Fibroblast of lung (primary cell): ENCODE data around the gene IFNGR1. TPM values are rescaled to one million over a fixed set of nuclear protein-coding genes. Genes with fewer than 3 reads are reported as not detected.
"Not testable (repeated sequence)": the region's sequence is repeated elsewhere in the genome, so short reads cannot be mapped to it uniquely, and the experiment has no call there.

Experiments
- DNase-seq, 2 donors: peaks; one replicate each; pipeline versions ENCODE4 v3.0.0 to v3.0.0-alpha.2; 2010; ENCODE audit warnings: low read depth in 2 of 2
- H2AFZ ChIP-seq: 2 replicates; pipeline ENCODE4 v1.5.1; 2012; ENCODE audit warnings: low read length, control low read depth, inconsistent platforms
- H3K27ac ChIP-seq: 2 replicates; pipeline ENCODE4 v1.5.1; 2011; ENCODE audit warnings: low read length, control low read depth; ENCODE audit not compliant: insufficient read depth
- H3K27me3 ChIP-seq: 2 replicates; pipeline ENCODE4 v1.5.1; 2011; ENCODE audit warnings: mild to moderate bottlenecking, low read length; ENCODE audit not compliant: control insufficient read depth, insufficient read depth
- H3K36me3 ChIP-seq: 2 replicates; pipeline ENCODE4 v1.5.1; 2011; ENCODE audit warnings: low read length; ENCODE audit not compliant: control insufficient read depth, insufficient read depth
- H3K4me1 ChIP-seq: 2 replicates; pipeline ENCODE4 v1.5.1; 2011; ENCODE audit warnings: low read length; ENCODE audit not compliant: control insufficient read depth, insufficient read depth; ENCODE audit errors: extremely low read depth
- H3K4me2 ChIP-seq: 2 replicates; pipeline ENCODE4 v1.5.1; 2011; ENCODE audit warnings: low read length, control low read depth; ENCODE audit not compliant: insufficient read depth; ENCODE audit errors: extremely low read depth
- H3K4me3 ChIP-seq, 4 experiments: fragments of 200-600 bp in 1 of 4; sonication (generic) in 1 of 4; replicated peaks in 1 of 4; 2 replicates each; pipeline ENCODE4 v1.5.1; 2011 to 2016; ENCODE audit warnings: low read length in 4 of 4, low read depth in 3 of 4, mild to moderate bottlenecking in 3 of 4, control low read depth in 2 of 4, inconsistent platforms in 1 of 4, mixed read lengths in 1 of 4; ENCODE audit not compliant: insufficient read depth in 1 of 4; ENCODE audit errors: control extremely low read depth in 1 of 4
- H3K79me2 ChIP-seq: 2 replicates; pipeline ENCODE4 v1.5.1; 2012; ENCODE audit warnings: mild to moderate bottlenecking, low read length, inconsistent platforms; ENCODE audit not compliant: control insufficient read depth, insufficient read depth
- H3K9ac ChIP-seq: 2 replicates; pipeline ENCODE4 v1.5.1; 2011; ENCODE audit warnings: mild to moderate bottlenecking, low read length, control low read depth; ENCODE audit not compliant: insufficient read depth
- H3K9me3 ChIP-seq: 2 replicates; pipeline ENCODE4 v1.5.1; 2012; ENCODE audit warnings: low read depth, low read length; ENCODE audit not compliant: control insufficient read depth, insufficient read depth
- H4K20me1 ChIP-seq: 2 replicates; pipeline ENCODE4 v1.5.1; 2011; ENCODE audit warnings: low read length; ENCODE audit not compliant: control insufficient read depth, insufficient read depth; ENCODE audit errors: extremely low read depth
- EZH2 ChIP-seq: IDR thresholded peaks from 2 replicates; pipeline ENCODE4 v1.5.1; 2012; ENCODE audit warnings: low read length, control low read depth, mild to moderate bottlenecking; ENCODE audit errors: missing control alignments
- polyA plus RNA-seq, 2 donors: library from polyadenylated mRNA; depleted of rRNA in 1 of 2; stranded (reverse) in 1 of 2; unstranded in 1 of 2; fragments of >200 nt; gene quantifications; 2 replicates each; pipeline ENCODE4 v1.2.1, GENCODE V29; 2011 to 2012; ENCODE audit warnings: missing spikeins in 1 of 2
- total RNA-seq: library from RNA; depleted of rRNA; stranded (reverse); fragments of >200 nt; gene quantifications from 2 replicates; pipeline ENCODE4 v1.2.1, GENCODE V29; 2014
- TF ChIP-seq, protein P1 (sequence below), 2 donors: IDR thresholded peaks in 1 of 2; conservative IDR thresholded peaks in 1 of 2; 1 replicate in 1 of 2; 2 replicates in 1 of 2; pipeline ENCODE4 v1.5.1; 2011 to 2012; ENCODE audit warnings: low read length in 2 of 2, control low read depth in 1 of 2, inconsistent platforms in 1 of 2, low read depth in 1 of 2, mild to moderate bottlenecking in 1 of 2

The IFNGR1 gene
- total and polyA plus RNA-seq, 2 donors (not counting 1 experiment from before 2014, with no cell fraction given), result 55.9 to 123 TPM

DNA sequence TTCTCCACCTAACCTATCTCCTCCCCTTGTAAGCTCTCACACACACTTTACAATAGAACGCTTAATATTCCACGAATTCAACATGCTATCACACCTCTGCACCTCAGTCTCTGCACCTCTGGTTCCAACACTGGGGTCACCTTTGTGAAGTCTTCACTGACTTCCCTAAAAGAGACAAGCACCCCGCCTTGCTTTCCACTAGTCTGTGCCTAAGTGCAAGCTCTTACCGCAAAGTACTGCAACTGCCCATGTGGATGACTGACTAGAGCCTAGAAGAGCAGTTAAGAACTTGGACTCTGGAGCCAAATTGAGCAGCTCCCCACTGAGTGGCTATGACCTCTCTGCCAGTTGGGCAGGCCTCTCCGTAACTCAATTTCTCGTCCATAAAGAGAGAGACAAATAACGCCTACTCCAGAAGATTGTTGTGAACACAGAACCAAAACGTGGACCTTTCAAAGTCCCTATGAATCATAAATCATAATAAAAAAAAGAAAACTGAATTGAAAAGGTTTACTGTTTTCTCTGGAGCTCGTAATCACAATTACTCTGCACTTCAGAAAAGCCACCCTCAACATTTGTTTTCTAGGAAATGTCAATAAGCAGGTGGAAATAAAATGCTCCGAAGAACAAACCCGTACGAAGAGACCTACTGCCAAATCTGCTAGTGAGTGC, 1.2 kb downstream of the IFNGR1 start:
- H3K4me2 ChIP-seq, result peak overlapping the region; percentile 85
- H3K27me3 ChIP-seq, result no peaks in the 10 kb centered on the region
- no peaks in the 10 kb centered on the region for H3K36me3 ChIP-seq
- peak overlapping the region; percentile 92 for H3K27ac ChIP-seq
- peaks cover 7% of the 10 kb centered on the region for H3K4me1 ChIP-seq
- H2AFZ ChIP-seq, result no peak overlapping the region
- no peaks in the 10 kb centered on the region for H4K20me1 ChIP-seq
- H3K4me3 ChIP-seq, result peak overlapping the region; percentile 76 to 100 (median 80)
- peaks cover 56% of the 10 kb centered on the region for H3K79me2 ChIP-seq
- DNase-seq, result peak; percentile 29 to 48
- peak overlapping the region; percentile 96 for H3K9ac ChIP-seq
- TF ChIP-seq, protein P1, sequence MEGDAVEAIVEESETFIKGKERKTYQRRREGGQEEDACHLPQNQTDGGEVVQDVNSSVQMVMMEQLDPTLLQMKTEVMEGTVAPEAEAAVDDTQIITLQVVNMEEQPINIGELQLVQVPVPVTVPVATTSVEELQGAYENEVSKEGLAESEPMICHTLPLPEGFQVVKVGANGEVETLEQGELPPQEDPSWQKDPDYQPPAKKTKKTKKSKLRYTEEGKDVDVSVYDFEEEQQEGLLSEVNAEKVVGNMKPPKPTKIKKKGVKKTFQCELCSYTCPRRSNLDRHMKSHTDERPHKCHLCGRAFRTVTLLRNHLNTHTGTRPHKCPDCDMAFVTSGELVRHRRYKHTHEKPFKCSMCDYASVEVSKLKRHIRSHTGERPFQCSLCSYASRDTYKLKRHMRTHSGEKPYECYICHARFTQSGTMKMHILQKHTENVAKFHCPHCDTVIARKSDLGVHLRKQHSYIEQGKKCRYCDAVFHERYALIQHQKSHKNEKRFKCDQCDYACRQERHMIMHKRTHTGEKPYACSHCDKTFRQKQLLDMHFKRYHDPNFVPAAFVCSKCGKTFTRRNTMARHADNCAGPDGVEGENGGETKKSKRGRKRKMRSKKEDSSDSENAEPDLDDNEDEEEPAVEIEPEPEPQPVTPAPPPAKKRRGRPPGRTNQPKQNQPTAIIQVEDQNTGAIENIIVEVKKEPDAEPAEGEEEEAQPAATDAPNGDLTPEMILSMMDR (conservative IDR thresholded peaks at IDR 0.05 in 1 of 2, IDR thresholded peaks at IDR 0.05 in 1 of 2; ENCODE audit: low read depth in 1 of 2, low read length in 2 of 2), result no peak
- no peaks in the 10 kb centered on the region for H3K9me3 ChIP-seq

DNA sequence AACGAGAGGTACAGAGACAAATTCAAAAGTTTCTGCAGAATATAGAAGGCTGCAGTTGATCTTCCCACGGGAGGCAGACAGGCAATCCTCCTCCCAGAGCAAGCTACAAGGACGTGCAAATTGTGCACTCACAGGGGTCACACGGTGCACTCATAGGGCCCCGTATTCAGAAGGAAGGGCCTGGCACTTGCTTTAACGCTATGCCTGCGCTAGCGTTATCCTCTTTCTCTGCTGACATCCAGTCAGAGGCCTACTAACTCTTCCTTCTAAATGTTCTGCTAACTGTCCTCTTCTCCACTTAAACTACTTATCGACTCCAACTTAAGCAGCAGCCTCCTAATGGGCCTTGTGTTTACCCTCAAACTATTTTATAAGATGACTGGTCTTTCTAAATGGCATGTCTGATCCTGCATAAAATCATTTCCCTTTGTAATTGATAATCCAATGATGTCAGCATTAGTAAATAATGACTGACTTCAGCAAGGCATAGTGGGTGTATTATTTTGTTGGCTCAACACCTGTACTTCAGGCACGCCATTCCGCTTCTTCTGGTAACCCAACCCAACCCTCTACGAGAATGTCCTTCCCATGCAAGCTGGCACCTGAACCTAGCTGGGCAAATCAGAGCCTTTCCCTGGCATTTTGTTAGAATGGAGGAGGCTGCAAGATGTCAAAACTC, 2.2 kb downstream of the IFNGR1 start:
- H3K9ac ChIP-seq, result no peak overlapping the region
- peaks cover 7% of the 10 kb centered on the region for H3K4me1 ChIP-seq
- no peak for DNase-seq
- H3K4me3 ChIP-seq, result peak overlapping the region in 3 of 4 experiments; percentile 18 to 100 (median 83)
- no peaks in the 10 kb centered on the region for H3K9me3 ChIP-seq
- H3K36me3 ChIP-seq, result no peaks in the 10 kb centered on the region
- H3K27ac ChIP-seq, result no peak overlapping the region
- TF ChIP-seq EZH2, result no peak
- TF ChIP-seq, protein P1 (conservative IDR thresholded peaks at IDR 0.05 in 1 of 2, IDR thresholded peaks at IDR 0.05 in 1 of 2; ENCODE audit: low read depth in 1 of 2, low read length in 2 of 2), result no peak
- H4K20me1 ChIP-seq, result peaks cover 2% of the 10 kb centered on the region
- H2AFZ ChIP-seq, result no peak overlapping the region
- peaks cover 65% of the 10 kb centered on the region for H3K79me2 ChIP-seq
- peak overlapping the region; percentile 85 for H3K4me2 ChIP-seq
- no peaks in the 10 kb centered on the region for H3K27me3 ChIP-seq

DNA sequence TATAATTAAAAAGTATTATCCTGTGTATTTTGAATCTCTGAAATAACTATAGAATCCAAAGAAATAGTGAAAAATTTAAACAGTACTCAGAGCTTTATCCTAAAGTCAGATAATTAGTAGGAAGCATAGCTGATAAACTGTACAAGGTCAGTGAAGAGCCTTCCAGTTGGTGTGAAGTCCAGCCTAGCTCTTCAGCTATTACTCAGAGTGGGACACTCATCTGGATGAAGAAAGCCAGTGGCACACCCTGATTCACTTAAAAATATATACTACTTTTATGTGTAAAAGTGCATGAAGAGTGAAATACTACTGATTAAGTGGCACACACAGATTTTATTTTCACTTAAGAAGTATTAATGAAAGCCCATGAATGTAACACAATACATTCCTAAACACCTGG, 3.1 kb downstream of the IFNGR1 start:
- no peak overlapping the region for H2AFZ ChIP-seq
- H3K4me1 ChIP-seq, result peaks cover 7% of the 10 kb centered on the region
- no peak overlapping the region for H3K27ac ChIP-seq
- no peak overlapping the region for H3K4me2 ChIP-seq
- H3K27me3 ChIP-seq, result no peaks in the 10 kb centered on the region
- H3K79me2 ChIP-seq, result peaks cover 73% of the 10 kb centered on the region
- no peaks in the 10 kb centered on the region for H3K9me3 ChIP-seq
- no peaks in the 10 kb centered on the region for H3K36me3 ChIP-seq
- H3K9ac ChIP-seq, result no peak overlapping the region
- no peak for DNase-seq
- H4K20me1 ChIP-seq, result peaks cover 2% of the 10 kb centered on the region
- peak overlapping the region in 1 of 4 experiments; percentile 83 for H3K4me3 ChIP-seq
- TF ChIP-seq, protein P1 (conservative IDR thresholded peaks at IDR 0.05 in 1 of 2, IDR thresholded peaks at IDR 0.05 in 1 of 2; ENCODE audit: low read depth in 1 of 2, low read length in 2 of 2), result no peak
- TF ChIP-seq EZH2, result no peak

DNA sequence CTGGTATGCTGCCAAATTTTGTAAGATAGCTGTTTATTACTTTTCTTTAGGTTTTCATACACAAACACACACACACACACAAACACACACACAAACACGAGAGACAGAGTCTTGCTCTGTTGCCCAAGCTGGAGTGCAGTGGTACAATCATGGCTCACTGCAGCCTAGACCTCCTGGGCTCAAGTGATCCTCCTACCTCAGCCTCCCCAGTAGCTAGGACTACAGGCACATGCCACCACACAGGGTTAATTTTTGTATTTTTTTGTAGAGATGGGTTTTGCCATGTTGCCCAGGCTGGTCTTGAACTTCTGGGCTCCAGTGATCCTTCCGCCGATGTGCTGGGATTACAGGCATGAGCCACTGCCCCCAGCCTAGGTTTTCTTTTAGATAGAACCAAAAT, 3.6 kb downstream of the IFNGR1 start:
- not testable (repeated sequence) for H4K20me1 ChIP-seq, H2AFZ ChIP-seq, H3K27me3 ChIP-seq, H3K4me2 ChIP-seq, H3K36me3 ChIP-seq, H3K9me3 ChIP-seq, DNase-seq, H3K9ac ChIP-seq, H3K4me1 ChIP-seq, H3K27ac ChIP-seq
- peak overlapping the region in 1 of 4 experiments; percentile 83 for H3K4me3 ChIP-seq
- H3K79me2 ChIP-seq, result peaks cover 75% of the 10 kb centered on the region
